GM12878 (cell line): ENCODE results near the gene TMC2. TPM values are rescaled to one million over a fixed set of nuclear protein-coding genes. Genes with fewer than 3 reads are reported as not detected.
A peak's percentile ranks its signal among the peaks of the same experiment; 100 is the strongest.

Experiments
- ATF3 ChIP-seq: IDR thresholded peaks from 2 replicates; pipeline ENCODE4 v1.6.1; 2011; ENCODE audit warnings: low read depth, mild to moderate bottlenecking, low read length, moderate library complexity, borderline replicate concordance; ENCODE audit errors: extremely low read depth
- BACH1 ChIP-seq: fragments of 450-650 bp; IDR thresholded peaks from 2 replicates; pipeline ENCODE4 v1.6.1; 2017; ENCODE audit warnings: mild to moderate bottlenecking, borderline replicate concordance
- BHLHE40 ChIP-seq, 2 experiments: fragments of 450-650 bp in 1 of 2; IDR thresholded peaks; 2 replicates each; pipeline ENCODE4 v1.6.1; 2011 to 2017; ENCODE audit warnings: low read depth in 2 of 2, borderline replicate concordance in 1 of 2, improper control_type of control experiment in 1 of 2, low read length in 1 of 2, mild to moderate bottlenecking in 1 of 2
- CBFB ChIP-seq: IDR thresholded peaks from 2 replicates; pipeline ENCODE4 v1.6.1; 2016; ENCODE audit warnings: antibody characterized with exemption, low read depth
- CHD1 ChIP-seq: IDR thresholded peaks from 2 replicates; pipeline ENCODE4 v1.6.1; 2012; ENCODE audit warnings: low read depth, low read length, improper control_type of control experiment
- CTCF ChIP-seq, 3 experiments: IDR thresholded peaks in 2 of 3; conservative IDR thresholded peaks in 1 of 3; 2 replicates each; pipeline ENCODE4 v1.5.1; 2011; ENCODE audit warnings: low read depth in 3 of 3, low read length in 3 of 3, mild to moderate bottlenecking in 3 of 3, control low read depth in 2 of 3, moderate library complexity in 2 of 3, inconsistent platforms in 1 of 3, mixed read lengths in 1 of 3; ENCODE audit not compliant: control insufficient read depth in 2 of 3, insufficient read depth in 1 of 3; ENCODE audit errors: extremely low read depth in 1 of 3
- ETV6 ChIP-seq, 2 experiments: fragments of 450-650 bp in 1 of 2; IDR thresholded peaks in 1 of 2; conservative IDR thresholded peaks in 1 of 2; 2 replicates each; pipeline ENCODE4 v1.6.1; 2014; ENCODE audit warnings: antibody characterized with exemption in 1 of 2, borderline replicate concordance in 1 of 2, low read depth in 1 of 2, mild to moderate bottlenecking in 1 of 2, moderate library complexity in 1 of 2
- FOXK2 ChIP-seq: fragments of 450-650 bp; IDR thresholded peaks from 2 replicates; pipeline ENCODE4 v1.6.1; 2017; ENCODE audit warnings: mild to moderate bottlenecking, moderate library complexity
- IRF4 ChIP-seq: IDR thresholded peaks from 2 replicates; pipeline ENCODE4 v1.6.1; 2011; ENCODE audit warnings: low read depth, low read length
- IRF5 ChIP-seq: fragments of 450-650 bp; IDR thresholded peaks from 2 replicates; pipeline ENCODE4 v1.6.1; 2017; ENCODE audit warnings: borderline replicate concordance
- JUNB ChIP-seq: IDR thresholded peaks from 2 replicates; pipeline ENCODE4 v1.6.1; 2016; ENCODE audit warnings: antibody characterized with exemption, mild to moderate bottlenecking
- KLF5 ChIP-seq: fragments of 450-650 bp; IDR thresholded peaks from 2 replicates; pipeline ENCODE4 v1.6.1; 2014; ENCODE audit warnings: mild to moderate bottlenecking; ENCODE audit not compliant: partially characterized antibody
- MAX ChIP-seq: IDR thresholded peaks from 2 replicates; pipeline ENCODE4 v1.6.1; 2012; ENCODE audit warnings: low read depth, low read length, improper control_type of control experiment
- NFYB ChIP-seq: IDR thresholded peaks from 2 replicates; pipeline ENCODE4 v1.6.1; 2011; ENCODE audit warnings: low read depth, mild to moderate bottlenecking, low read length, improper control_type of control experiment, moderate library complexity; ENCODE audit not compliant: insufficient read depth
- NRF1 ChIP-seq: conservative IDR thresholded peaks from 2 replicates; pipeline ENCODE4 v1.6.1; 2011; ENCODE audit warnings: mild to moderate bottlenecking, low read depth, low read length, improper control_type of control experiment
- SIX5 ChIP-seq: IDR thresholded peaks from 2 replicates; pipeline ENCODE4 v1.6.1; 2011; ENCODE audit warnings: mild to moderate bottlenecking, low read depth, low read length, moderate library complexity; ENCODE audit not compliant: severe bottlenecking
- SUPT20H ChIP-seq: IDR thresholded peaks from 2 replicates; pipeline ENCODE4 v1.6.1; 2011; ENCODE audit warnings: low read depth, mild to moderate bottlenecking, low read length, moderate library complexity, borderline replicate concordance; ENCODE audit not compliant: control insufficient read depth
- ZBED1 ChIP-seq: IDR thresholded peaks from 2 replicates; pipeline ENCODE4 v1.6.1; 2016; ENCODE audit warnings: borderline replicate concordance
- ZBTB40 ChIP-seq: fragments of 450-650 bp; IDR thresholded peaks from 2 replicates; pipeline ENCODE4 v1.6.1; 2016; ENCODE audit warnings: mild to moderate bottlenecking, moderate library complexity, borderline replicate concordance
- ZNF24 ChIP-seq: fragments of 450-650 bp; IDR thresholded peaks from 2 replicates; pipeline ENCODE4 v1.6.1; 2017; ENCODE audit warnings: antibody characterized with exemption, mild to moderate bottlenecking
- ZZZ3 ChIP-seq: IDR thresholded peaks from 2 replicates; pipeline ENCODE4 v1.6.1; 2011; ENCODE audit warnings: low read depth; ENCODE audit not compliant: control insufficient read depth, insufficient read length
- polyA plus RNA-seq, 11 experiments: library from polyadenylated mRNA; depleted of rRNA in 4 of 11; unstranded in 6 of 11; stranded (reverse) in 5 of 11; fragments of >200 nt; fragmentation: Nextera tagmentation in 4 of 11; fragmentation: Illumina TruSeq in 1 of 11; extraction: Ambion mirVana in 4 of 11; extraction: Trizol in 1 of 11; gene quantifications; 1 replicate in 1 of 11; 2 replicates in 10 of 11; pipeline versions ENCODE4 v1.2.1 to v1.2.3, GENCODE V29; 2011 to 2016; ENCODE audit warnings: inconsistent platforms in 2 of 11, missing spikeins in 2 of 11, low read depth in 1 of 11
- total RNA-seq, 4 experiments: library from RNA; depleted of rRNA in 3 of 4; stranded (reverse); fragments of >200 nt in 3 of 4; fragmentation: Illumina TruSeq in 1 of 4; extraction: Trizol in 1 of 4; gene quantifications; 2 replicates each; pipeline versions ENCODE4 v1.2.1 to v1.2.3, GENCODE V29; 2013 to 2021

The TMC2 gene
- total and polyA plus RNA-seq, 10 of the 15 experiments (the other 5 are each of a cell fraction or from before 2014, with no cell fraction given): 0.08 TPM; not detected in 9

GRCh38 chr20:2652724-2653555 is 116.6 kb downstream of the TMC2 start (continued):
- no peak for TF ChIP-seq NFYB
- no peak for TF ChIP-seq JUNB
- TF ChIP-seq IRF4: no peak
- TF ChIP-seq ATF3: 0 out of 2 replicates have a peak, but pooled peaks have one; percentile 10
- no peak for TF ChIP-seq BACH1
- 0 out of 2 replicates have a peak, but pooled peaks have one; percentile 20 for TF ChIP-seq NRF1
- TF ChIP-seq ZBED1: no peak; the same call in 1 of the 2 replicates
- no peak for TF ChIP-seq ZNF24
- no peak for TF ChIP-seq SUPT20H
- peak; percentile 28; the same call in 1 of the 2 replicates for TF ChIP-seq MAX
- no peak for TF ChIP-seq SIX5
- TF ChIP-seq CBFB: no peak
- TF ChIP-seq KLF5: no peak
- no peak for TF ChIP-seq ZBTB40
- TF ChIP-seq FOXK2: no peak
- TF ChIP-seq ZZZ3: no peak
- no peak for TF ChIP-seq CHD1
- TF ChIP-seq IRF5: no peak
- TF ChIP-seq BHLHE40 (IDR thresholded peaks at IDR 0.05; ENCODE audit: borderline replicate concordance in 1 of 2, low read depth in 2 of 2, low read length in 1 of 2): peak in 1 of 2 experiments; percentile 95; a peak in 2 of 4 replicates
- no peak for TF ChIP-seq CTCF (IDR thresholded peaks at IDR 0.05 in 2 of 3, conservative IDR thresholded peaks at IDR 0.05 in 1 of 3; ENCODE audit: control insufficient read depth in 2 of 3, extremely low read depth in 1 of 3, insufficient read depth in 1 of 3, low read depth in 3 of 3, low read length in 3 of 3)
- TF ChIP-seq ETV6 (conservative IDR thresholded peaks at IDR 0.05 in 1 of 2, IDR thresholded peaks at IDR 0.05 in 1 of 2; ENCODE audit: borderline replicate concordance in 1 of 2, low read depth in 1 of 2): no peak
